GM10248 (cell line): ENCODE data around the gene PAAF1.
A peak's percentile ranks its signal among the peaks of the same experiment; 100 is the strongest.

Experiments used
- CTCF ChIA-PET: fragments of 300-600 bp; sonication (Branson Sonifier 250); formaldehyde crosslinking; extraction: SDS; loops from one replicate; lab custom pipeline; 2021; ENCODE audit warnings: antibody characterized with exemption; lab: Yijun Ruan, JAX
- POLR2A ChIA-PET: fragments of 350-650 bp; sonication (Branson Sonifier 250); formaldehyde crosslinking; extraction: SDS; loops from one replicate; lab custom pipeline; 2020; ENCODE audit warnings: antibody characterized with exemption; lab: Yijun Ruan, JAX
- DNase-seq: peaks from one replicate; pipeline ENCODE4 v3.0.0; 2012; ENCODE audit errors: extremely low spot score
- CTCF ChIP-seq: IDR thresholded peaks from 2 replicates; pipeline ENCODE4 v1.5.1; 2012; ENCODE audit warnings: mild to moderate bottlenecking, low read depth; ENCODE audit errors: extremely low read depth, missing control alignments, control extremely low read depth

PAAF1 gene

GRCh38 chr11:73913472-73913871, 36.7 kb downstream of the PAAF1 start:
- ChIA-PET CTCF (no interaction called here), POLR2A (no interaction called here)
- no peak for TF ChIP-seq CTCF
- DNase-seq: no peak

- TF ChIP-seq CTCF: no peak
- CTCF ChIA-PET: no interaction called here
- POLR2A ChIA-PET: no interaction called here
- no peak for DNase-seq
Measured at GRCh38 chr11:73914284-73914683, 37.5 kb downstream of the PAAF1 start.

- POLR2A ChIA-PET: no interaction called here
- no peak for TF ChIP-seq CTCF
- no peak for DNase-seq
- CTCF ChIA-PET: interaction anchor here (0.6 to 1.2 kb wide), 4 partner anchors 10 to 291 kb away, joined by 3 to 6 read pairs (median 4); no protein-coding TSS in a partner anchor
Measured at GRCh38 chr11:73916435-73916834, 39.6 kb downstream of the PAAF1 start.

- POLR2A ChIA-PET: no interaction called here
- CTCF ChIA-PET: no interaction called here
- TF ChIP-seq CTCF: no peak
- DNase-seq: no peak
Measured at GRCh38 chr11:73921180-73921579, 44.4 kb downstream of the PAAF1 start.

GRCh38 chr11:73929388-73929787, 52.6 kb downstream of the PAAF1 start:
- CTCF ChIA-PET: no interaction called here

GRCh38 chr11:73931039-73931645, 54.3 kb downstream of the PAAF1 start:
- CTCF ChIA-PET: interaction anchor here (0.8 to 2.0 kb wide), 7 partner anchors 13 to 580 kb away, joined by 3 to 13 read pairs (median 4); no protein-coding TSS in a partner anchor
- DNase-seq: peak; percentile 39
- POLR2A ChIA-PET: no interaction called here

More at GRCh38 chr11:73929388-73929787, 52.6 kb downstream of the PAAF1 start:
- DNase-seq: no peak
- no peak for TF ChIP-seq CTCF
- POLR2A ChIA-PET: no interaction called here

More at GRCh38 chr11:73931039-73931645, 54.3 kb downstream of the PAAF1 start:
- no peak for TF ChIP-seq CTCF
